ENCODE measurements around the gene CRADD. TPM values are rescaled to one million over a fixed set of nuclear protein-coding genes. Genes with fewer than 3 reads are reported as not detected.

CRADD gene
- total RNA-seq, 6 experiments from 2014 or later: 17.2 to 65.3 (median 30.8) TPM

DNA sequence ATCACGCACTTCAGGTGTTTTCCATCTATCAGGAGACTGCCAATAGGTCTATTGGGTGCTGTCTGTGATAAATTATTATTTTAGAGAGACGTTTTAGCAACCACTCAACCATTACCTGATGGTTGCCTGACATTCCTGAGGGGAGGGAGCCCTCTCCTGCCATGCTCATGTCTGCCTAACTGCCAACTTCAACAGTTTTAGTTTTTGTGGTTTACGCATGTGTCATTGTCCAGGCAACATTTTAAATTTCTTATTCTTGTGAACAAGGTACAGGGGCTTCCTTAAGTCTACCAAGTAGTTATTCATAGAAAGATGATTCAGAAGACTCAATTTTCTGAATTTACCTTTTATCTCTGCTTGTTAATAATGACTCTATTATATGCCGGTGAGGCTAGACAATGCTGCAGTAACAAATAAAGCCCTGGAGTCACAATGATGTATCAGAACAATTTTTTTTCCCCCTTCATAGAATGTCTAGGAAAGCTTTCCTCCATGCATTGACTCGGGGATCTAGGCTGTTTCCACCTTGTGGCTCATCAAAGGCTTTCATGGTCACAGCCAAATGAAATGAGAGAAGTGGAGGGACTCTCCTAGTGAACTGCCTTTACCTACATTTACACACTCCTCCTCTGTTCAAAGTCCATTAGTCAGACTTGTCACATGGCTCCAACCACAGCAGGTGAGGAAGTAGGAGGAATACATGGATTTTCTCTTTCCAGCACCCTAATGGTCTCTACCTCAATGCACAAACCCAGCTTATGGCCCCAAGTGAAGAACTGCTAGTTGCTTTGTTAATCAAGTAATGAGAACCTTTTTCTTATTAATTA lies 225.8 kb downstream of the CRADD start:
- peaks cover 0 to 4% (median 0%) of the 10 kb centered on the region in 4 donors for H3K4me1 ChIP-seq
- no peaks in the 10 kb centered on the region for H3K27me3 ChIP-seq
- intact Hi-C loops (cut with DNase I): no loop called here
- no peak overlapping the region for H3K4me3 ChIP-seq
- 92% methylated on average over 5 of the region's 5 CpGs for WGBS (ENCODE audit: insufficient coverage, low coverage, low lambda C conversion rate, missing lambda C conversion rate)
- DNase-seq (no peak), ATAC-seq (peak; percentile 60 to 93 (median 68))
- TF ChIP-seq POLR2A (IDR thresholded peaks at IDR 0.05): no peak
- TF ChIP-seq, protein P1, sequence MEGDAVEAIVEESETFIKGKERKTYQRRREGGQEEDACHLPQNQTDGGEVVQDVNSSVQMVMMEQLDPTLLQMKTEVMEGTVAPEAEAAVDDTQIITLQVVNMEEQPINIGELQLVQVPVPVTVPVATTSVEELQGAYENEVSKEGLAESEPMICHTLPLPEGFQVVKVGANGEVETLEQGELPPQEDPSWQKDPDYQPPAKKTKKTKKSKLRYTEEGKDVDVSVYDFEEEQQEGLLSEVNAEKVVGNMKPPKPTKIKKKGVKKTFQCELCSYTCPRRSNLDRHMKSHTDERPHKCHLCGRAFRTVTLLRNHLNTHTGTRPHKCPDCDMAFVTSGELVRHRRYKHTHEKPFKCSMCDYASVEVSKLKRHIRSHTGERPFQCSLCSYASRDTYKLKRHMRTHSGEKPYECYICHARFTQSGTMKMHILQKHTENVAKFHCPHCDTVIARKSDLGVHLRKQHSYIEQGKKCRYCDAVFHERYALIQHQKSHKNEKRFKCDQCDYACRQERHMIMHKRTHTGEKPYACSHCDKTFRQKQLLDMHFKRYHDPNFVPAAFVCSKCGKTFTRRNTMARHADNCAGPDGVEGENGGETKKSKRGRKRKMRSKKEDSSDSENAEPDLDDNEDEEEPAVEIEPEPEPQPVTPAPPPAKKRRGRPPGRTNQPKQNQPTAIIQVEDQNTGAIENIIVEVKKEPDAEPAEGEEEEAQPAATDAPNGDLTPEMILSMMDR (IDR thresholded peaks at IDR 0.05): no peak
- no peak overlapping the region for H3K27ac ChIP-seq
- H3K9me3 ChIP-seq: no peaks in the 10 kb centered on the region
- H3K36me3 ChIP-seq: no peaks in the 10 kb centered on the region

DNA sequence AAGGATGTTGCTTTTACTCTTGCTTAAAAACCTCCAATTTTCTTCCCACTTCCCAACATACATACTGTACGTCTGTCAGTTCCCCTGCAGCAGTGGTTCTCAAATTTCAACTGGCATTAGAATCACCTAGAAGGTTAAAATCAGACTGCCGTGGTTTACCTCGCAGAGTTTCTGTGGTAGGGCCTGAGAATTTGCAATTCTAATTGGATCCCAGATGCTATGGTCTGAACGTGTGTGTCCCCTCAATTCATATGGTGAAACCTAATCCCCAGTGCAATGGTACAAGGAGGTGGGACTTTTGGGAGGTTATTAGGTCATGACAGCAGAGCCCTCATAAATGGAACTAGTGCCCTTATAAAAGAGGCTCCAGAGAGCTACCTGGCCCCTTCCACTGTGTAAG lies 226.9 kb downstream of the CRADD start:
- TF ChIP-seq, protein P1 (IDR thresholded peaks at IDR 0.05): no peak
- no peak for TF ChIP-seq POLR2A (IDR thresholded peaks at IDR 0.05)
- 100% methylated on average over 2 of the region's 4 CpGs for WGBS (ENCODE audit: insufficient coverage, low coverage, low lambda C conversion rate, missing lambda C conversion rate)
- intact Hi-C loops (cut with DNase I): no loop called here
- no peaks in the 10 kb centered on the region for H3K36me3 ChIP-seq
- H3K9me3 ChIP-seq: no peaks in the 10 kb centered on the region
- no peaks in the 10 kb centered on the region for H3K27me3 ChIP-seq
- no peak for ATAC-seq
- no peak overlapping the region for H3K4me3 ChIP-seq
- H3K4me1 ChIP-seq: peaks cover 0 to 4% (median 0%) of the 10 kb centered on the region in 4 donors
- H3K27ac ChIP-seq: no peak overlapping the region
- DNase-seq: no peak

DNA sequence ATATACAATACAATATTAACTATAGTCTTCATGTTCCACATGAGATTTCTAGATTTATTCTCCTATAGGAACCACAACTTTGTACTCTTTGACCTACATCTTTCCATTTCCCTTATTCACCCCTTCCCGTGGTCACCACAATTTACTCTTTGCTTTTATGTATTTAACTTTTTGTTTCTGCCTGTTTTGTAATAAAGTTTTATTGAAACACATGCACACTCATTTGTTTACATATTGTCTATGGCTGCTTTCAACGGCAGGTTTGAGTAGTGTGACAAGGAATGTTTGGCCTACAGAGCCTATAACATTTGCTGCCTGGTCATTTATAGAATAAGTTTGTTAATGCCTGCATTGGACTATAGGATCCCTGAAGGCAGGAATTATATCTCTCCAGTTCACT lies 231.1 kb downstream of the CRADD start:
- WGBS (ENCODE audit: insufficient coverage, low coverage, low lambda C conversion rate, missing lambda C conversion rate): 93% methylated on average over 2 of the region's 2 CpGs
- Histone ChIP-seq H3K9me3 (no peaks in the 10 kb centered on the region), H3K4me1 (peaks cover 0 to 1% (median 0%) of the 10 kb centered on the region in 4 donors), H3K36me3 (no peaks in the 10 kb centered on the region), H3K27ac (no peak overlapping the region), H3K27me3 (no peaks in the 10 kb centered on the region), H3K4me3 (no peak overlapping the region)
- ATAC-seq (no peak), DNase-seq (no peak)
- intact Hi-C loops (cut with DNase I): no loop called here
- no peak for TF ChIP-seq POLR2A (IDR thresholded peaks at IDR 0.05)
- TF ChIP-seq, protein P1 (IDR thresholded peaks at IDR 0.05): no peak

DNA sequence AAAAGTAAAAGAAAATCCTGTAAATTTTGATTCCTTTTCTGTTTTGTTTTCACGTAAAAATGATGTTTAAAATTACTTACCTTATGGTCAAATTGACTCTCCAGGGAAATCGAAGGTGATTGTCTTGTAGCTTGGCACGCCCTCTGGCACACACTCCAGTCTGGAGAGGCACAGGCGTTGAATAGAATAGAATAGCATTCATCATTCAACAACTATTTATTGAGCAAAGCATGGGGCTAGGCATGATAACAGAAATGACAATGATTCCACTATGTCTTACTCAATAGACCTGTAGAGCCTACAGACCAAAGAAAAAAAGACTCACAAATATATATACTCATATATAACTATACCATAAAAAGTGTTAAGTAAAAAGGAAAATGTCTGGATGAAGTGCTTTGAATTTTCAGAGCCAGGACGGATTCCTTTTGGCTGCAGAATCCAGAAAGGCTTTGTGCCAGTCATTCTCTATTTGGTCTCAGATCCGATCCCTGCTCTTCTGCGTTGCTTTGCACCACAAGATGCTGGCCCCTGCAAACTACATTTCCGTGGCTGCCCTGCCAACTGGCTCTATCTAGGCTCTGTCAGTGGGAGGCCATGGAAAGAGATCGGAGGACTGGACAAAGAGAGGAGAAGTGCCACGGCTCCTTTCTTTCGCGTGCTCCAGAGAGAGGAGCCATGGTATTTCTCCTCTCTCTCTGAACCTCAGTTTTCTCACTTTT lies 231.8 kb downstream of the CRADD start:
- 89% methylated on average over 12 of the region's 12 CpGs for WGBS (ENCODE audit: insufficient coverage, low coverage, low lambda C conversion rate, missing lambda C conversion rate)
- no peaks in the 10 kb centered on the region for H3K27me3 ChIP-seq
- no peak overlapping the region for H3K4me3 ChIP-seq
- no peaks in the 10 kb centered on the region for H3K4me1 ChIP-seq
- no peaks in the 10 kb centered on the region for H3K36me3 ChIP-seq
- intact Hi-C loops (cut with DNase I): no loop called here
- no peak for ATAC-seq
- TF ChIP-seq POLR2A (IDR thresholded peaks at IDR 0.05): no peak
- TF ChIP-seq, protein P1 (IDR thresholded peaks at IDR 0.05): no peak
- no peak overlapping the region for H3K27ac ChIP-seq
- H3K9me3 ChIP-seq: no peaks in the 10 kb centered on the region
- no peak for DNase-seq
